Measurements from ENCODE around the gene ARHGAP12. TPM values are rescaled to one million over a fixed set of nuclear protein-coding genes. Genes with fewer than 3 reads are reported as not detected.
A peak's percentile ranks its signal among the peaks of the same experiment; 100 is the strongest.

Gene ARHGAP12
- total RNA-seq, 1 experiment from 2014 or later = 62.3 TPM

DNA sequence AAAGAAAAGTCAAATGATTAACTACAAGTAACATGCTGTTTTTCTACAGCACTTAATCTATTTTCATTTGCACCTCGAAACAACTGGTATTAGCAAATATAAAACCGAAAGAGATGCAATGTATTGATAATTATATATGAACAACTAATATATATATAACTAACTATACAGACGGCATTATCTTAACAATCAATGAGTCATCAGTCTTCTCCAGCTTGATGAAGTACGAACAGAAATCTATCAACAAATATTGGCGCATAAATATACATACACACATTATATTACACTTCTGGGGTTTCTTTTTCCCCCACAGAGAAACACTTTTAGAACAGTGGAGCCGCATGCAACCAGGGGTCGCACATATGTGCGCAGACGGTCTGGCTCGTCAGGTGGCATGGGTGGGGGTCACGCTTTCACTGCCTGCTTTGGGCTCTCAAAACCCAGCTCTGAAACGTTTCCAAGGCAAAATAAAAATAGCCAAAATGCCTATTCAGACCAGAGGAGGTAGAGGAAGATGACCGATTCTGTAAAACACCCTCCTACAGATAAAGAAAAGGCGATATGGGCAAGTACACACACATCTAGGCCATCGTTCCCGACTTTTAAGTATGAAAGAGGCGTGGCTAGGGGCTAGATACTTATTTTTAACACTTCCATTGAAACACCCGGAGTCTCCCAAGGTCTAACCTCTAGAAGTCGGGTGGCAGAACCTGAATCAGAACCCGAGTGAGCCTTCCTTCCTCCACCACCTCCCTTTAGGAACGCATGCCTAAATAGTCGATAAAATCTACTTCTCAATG is 1.7 kb downstream of the ARHGAP12 start:
- Mint-ChIP-seq H3K36me3 (ENCODE audit: insufficient read depth, unreplicated experiment) (peaks cover 24% of the 10 kb centered on the region), H3K27me3 (ENCODE audit: insufficient read depth, unreplicated experiment) (no peaks in the 10 kb centered on the region), H3K27ac (ENCODE audit: unreplicated experiment) (peak overlapping the region; percentile 97), H3K4me3 (ENCODE audit: unreplicated experiment) (peak overlapping the region; percentile 76), H3K9me3 (ENCODE audit: unreplicated experiment) (no peaks in the 10 kb centered on the region), H3K4me1 (ENCODE audit: low read depth, unreplicated experiment) (peaks cover 40% of the 10 kb centered on the region)
- POLR2A ChIA-PET = no interaction called here
- intact Hi-C loops (cut with micrococcal nuclease; ENCODE audit: unreplicated experiment) = loop anchor here (5.0 kb wide), 1 partner anchor 420 kb away; the partner anchor contains the start of gene EPC1
- H3K27me3 ChIP-seq (replicated peaks; ENCODE audit: control insufficient read depth, insufficient read depth, low read length) = no peaks in the 10 kb centered on the region
- H3K9me3 ChIP-seq = no peaks in the 10 kb centered on the region
- DNase-seq = no peak
- peaks cover 12% of the 10 kb centered on the region; the same call in 1 of the 2 replicates for H3K4me1 ChIP-seq
- peak overlapping the region; percentile 80 for H3K4me3 ChIP-seq (ENCODE audit: low read depth, low read length)
- CTCF ChIA-PET = interaction anchor here (0.7 to 1.7 kb wide), 4 partner anchors 14 to 89 kb away, joined by 3 to 18 read pairs (median 5); no protein-coding TSS in a partner anchor
- no peak for TF ChIP-seq CTCF (IDR thresholded peaks at IDR 0.05; ENCODE audit: insufficient read depth in 1 of 2, low read depth in 1 of 2, low read length in 1 of 2, severe bottlenecking in 1 of 2, unreplicated experiment in 1 of 2)
- BruUV-seq (replicated peaks) = no TSS peak
- H3K36me3 ChIP-seq (ENCODE audit: control insufficient read depth, insufficient read depth, low read length) = no peaks in the 10 kb centered on the region

GRCh38 chr10:31926160-31926559 is 2.5 kb downstream of the ARHGAP12 start:
- Mint-ChIP-seq H3K9me3 (ENCODE audit: unreplicated experiment) (no peaks in the 10 kb centered on the region), H3K4me1 (ENCODE audit: low read depth, unreplicated experiment) (peaks cover 42% of the 10 kb centered on the region), H3K27me3 (ENCODE audit: insufficient read depth, unreplicated experiment) (no peaks in the 10 kb centered on the region), H3K36me3 (ENCODE audit: insufficient read depth, unreplicated experiment) (peaks cover 26% of the 10 kb centered on the region), H3K27ac (ENCODE audit: unreplicated experiment) (no peak overlapping the region), H3K4me3 (ENCODE audit: unreplicated experiment) (peak overlapping the region; percentile 76)
- TF ChIP-seq CTCF (IDR thresholded peaks at IDR 0.05; ENCODE audit: insufficient read depth in 1 of 2, low read depth in 1 of 2, low read length in 1 of 2, severe bottlenecking in 1 of 2, unreplicated experiment in 1 of 2) = no peak
- POLR2A ChIA-PET = interaction anchor here (0.6 kb wide), 3 partner anchors 48 to 228 kb away, joined by 4 to 6 read pairs (median 4); no protein-coding TSS in a partner anchor
- no peaks in the 10 kb centered on the region for H3K27me3 ChIP-seq (replicated peaks; ENCODE audit: control insufficient read depth, insufficient read depth, low read length)
- peaks cover 14% of the 10 kb centered on the region; the same call in 1 of the 2 replicates for H3K4me1 ChIP-seq
- H3K9me3 ChIP-seq = no peaks in the 10 kb centered on the region
- intact Hi-C loops (cut with micrococcal nuclease; ENCODE audit: unreplicated experiment) = loop anchor here (5.0 kb wide), 1 partner anchor 421 kb away; the partner anchor contains the start of gene EPC1
- H3K36me3 ChIP-seq (ENCODE audit: control insufficient read depth, insufficient read depth, low read length) = no peaks in the 10 kb centered on the region
- CTCF ChIA-PET = interaction anchor here (0.7 kb wide), 1 partner anchor 16 kb away, joined by 4 read pairs; no protein-coding TSS in a partner anchor
- no peak for DNase-seq
- no peak overlapping the region for H3K4me3 ChIP-seq (ENCODE audit: low read depth, low read length)
- BruUV-seq (replicated peaks) = no TSS peak

GRCh38 chr10:31924833-31925232 is 3.8 kb downstream of the ARHGAP12 start:
- Mint-ChIP-seq H3K4me3 (ENCODE audit: unreplicated experiment) (no peak overlapping the region), H3K36me3 (ENCODE audit: insufficient read depth, unreplicated experiment) (peaks cover 30% of the 10 kb centered on the region), H3K9me3 (ENCODE audit: unreplicated experiment) (no peaks in the 10 kb centered on the region), H3K4me1 (ENCODE audit: low read depth, unreplicated experiment) (peaks cover 34% of the 10 kb centered on the region), H3K27me3 (ENCODE audit: insufficient read depth, unreplicated experiment) (no peaks in the 10 kb centered on the region), H3K27ac (ENCODE audit: unreplicated experiment) (no peak overlapping the region)
- CTCF ChIA-PET = no interaction called here
- no peak for TF ChIP-seq CTCF (IDR thresholded peaks at IDR 0.05; ENCODE audit: insufficient read depth in 1 of 2, low read depth in 1 of 2, low read length in 1 of 2, severe bottlenecking in 1 of 2, unreplicated experiment in 1 of 2)
- Histone ChIP-seq H3K27me3 (replicated peaks; ENCODE audit: control insufficient read depth, insufficient read depth, low read length) (no peaks in the 10 kb centered on the region), H3K4me3 (ENCODE audit: low read depth, low read length) (no peak overlapping the region), H3K4me1 (peaks cover 15% of the 10 kb centered on the region; the same call in 1 of the 2 replicates), H3K9me3 (no peaks in the 10 kb centered on the region), H3K36me3 (ENCODE audit: control insufficient read depth, insufficient read depth, low read length) (no peaks in the 10 kb centered on the region)
- no peak for DNase-seq
- no TSS peak for BruUV-seq (replicated peaks)
- intact Hi-C loops (cut with micrococcal nuclease; ENCODE audit: unreplicated experiment) = loop anchor here (5.0 kb wide), 1 partner anchor 422 kb away; the partner anchor contains the start of gene EPC1
- POLR2A ChIA-PET = no interaction called here

Measured in Caco-2 (cell line).